Spinal cord (tissue), 10 donors: ENCODE results near the gene DENND1C. TPM values are rescaled to one million over a fixed set of nuclear protein-coding genes. Genes with fewer than 3 reads are reported as not detected.

Experiments used
- DNase-seq, 6 donors: peaks; one replicate each; pipeline versions ENCODE4 v3.0.0 to v3.0.0-alpha.2; 2013 to 2015; ENCODE audit warnings: low spot score in 6 of 6, low read depth in 4 of 6
- H3K27ac ChIP-seq: one replicate; pipeline ENCODE4 v1.5.1; 2013; ENCODE audit warnings: low read depth, low read length, control low read depth
- H3K27me3 ChIP-seq: one replicate; pipeline ENCODE4 v1.6.1; 2013; ENCODE audit warnings: low read length; ENCODE audit not compliant: control insufficient read depth, insufficient read depth
- H3K36me3 ChIP-seq: one replicate; pipeline ENCODE4 v1.6.1; 2013; ENCODE audit warnings: low read length; ENCODE audit not compliant: control insufficient read depth, insufficient read depth
- H3K4me1 ChIP-seq: one replicate; pipeline ENCODE4 v1.6.1; 2013; ENCODE audit warnings: low read length; ENCODE audit not compliant: control insufficient read depth, insufficient read depth
- H3K4me3 ChIP-seq: one replicate; pipeline ENCODE4 v1.5.1; 2013; ENCODE audit warnings: low read depth, low read length, control low read depth
- H3K9me3 ChIP-seq: one replicate; pipeline ENCODE4 v1.6.1; 2013; ENCODE audit warnings: low read length; ENCODE audit not compliant: control insufficient read depth, insufficient read depth
- WGBS: methylation state at CpG from one replicate; pipeline ENCODE4 v1.1.5; 2013; ENCODE audit warnings: missing lambda C conversion rate; ENCODE audit not compliant: insufficient coverage; 5-methylcytosine and 5-hydroxymethylcytosine counted together
- polyA plus RNA-seq, 2 donors: library from polyadenylated mRNA; unstranded; fragments of 120-200 nt; gene quantifications; one replicate each; pipeline ENCODE4 v1.2.1, GENCODE V29; 2013; ENCODE audit not compliant: insufficient read length in 2 of 2
- small RNA-seq: library from RNA; depleted of rRNA; stranded (forward); fragments of <200 nt; gene quantifications from one replicate; pipeline ENCODE3, GENCODE V24; 2014; ENCODE audit warnings: low replicate concordance
- total RNA-seq, 2 donors: library from RNA; depleted of rRNA in 1 of 2; stranded (reverse); fragments of 120-200 nt in 1 of 2; fragments of >200 nt in 1 of 2; gene quantifications; one replicate each; pipeline versions ENCODE4 v1.2.3 to v1.2.4, GENCODE V29; 2013 to 2014
- donor health status: healthy.

Gene DENND1C
- total and polyA plus RNA-seq, 4 donors = 0.28 to 2.4 (median 1.4) TPM

DNA sequence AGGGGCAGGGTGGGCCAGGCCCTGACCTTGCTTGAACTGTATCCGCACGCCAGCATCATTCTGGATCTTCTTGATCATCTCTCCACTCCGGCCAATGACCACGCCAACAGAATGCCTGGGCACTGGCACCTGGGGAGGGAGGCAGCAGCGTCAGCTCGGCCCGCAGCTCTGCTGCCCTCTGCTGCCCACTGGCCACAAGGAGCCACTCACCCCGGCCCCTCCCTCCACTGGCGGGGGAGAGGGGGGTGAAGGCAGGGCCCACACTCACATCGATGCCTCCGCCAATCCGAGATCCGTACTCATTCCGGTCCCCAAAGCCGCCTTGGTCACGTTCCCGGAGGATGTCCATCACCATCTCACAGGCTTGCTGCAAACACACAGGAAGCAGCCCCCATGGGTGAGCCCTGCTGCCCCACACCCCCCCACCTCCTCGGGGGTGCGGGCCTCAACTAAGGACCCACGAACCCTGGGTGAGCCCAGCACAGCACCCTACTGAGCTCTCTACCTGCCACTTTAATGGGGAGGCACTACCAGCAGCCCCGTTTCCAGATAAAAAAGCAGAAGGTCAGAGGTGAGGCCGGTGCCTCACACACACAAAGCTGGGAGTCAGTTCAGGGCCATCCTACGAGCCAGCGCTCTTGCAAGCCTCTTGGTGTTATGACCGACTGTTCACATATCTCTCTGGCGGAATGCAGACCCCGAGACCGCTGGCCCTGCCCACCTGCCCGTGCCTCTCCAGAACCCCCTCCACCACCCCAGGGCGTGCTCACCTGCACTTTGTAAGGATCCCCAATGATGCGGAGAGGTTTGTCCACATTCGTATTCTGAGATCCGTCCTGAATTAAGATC is 63.6 kb downstream of the DENND1C start:
- H3K27me3 ChIP-seq = no peaks in the 10 kb centered on the region
- no peak overlapping the region for H3K4me3 ChIP-seq
- H3K4me1 ChIP-seq = peaks cover 23% of the 10 kb centered on the region
- peak in 2 of 6 donors; percentile 12 to 28 for DNase-seq
- no peak overlapping the region for H3K27ac ChIP-seq
- whole genome bisulfite sequencing = 76% methylated on average over 30 of the region's 33 CpGs
- no peaks in the 10 kb centered on the region for H3K9me3 ChIP-seq
- H3K36me3 ChIP-seq = peaks cover 90% of the 10 kb centered on the region

Small RNA genes lying within 50 kb of the gene (small RNA-seq; reads per million reads assigned to genes)
- not detected for gene AC010503.2

Other genes starting within 250 kb of the DENND1C start
- gene MLLT1, start 201.8 kb downstream of the DENND1C start, total RNA-seq = 10 to 100 TPM; 11.5 to 32.4 TPM
- gene MLLT1, start 201.8 kb downstream of the DENND1C start, polyA plus RNA-seq = 100 to 1,000 TPM; 129 to 132 TPM
- under 1 TPM in 1 of 2 donors, not detected in 1; 0.11 TPM for gene ACER1, start 148.2 kb downstream of the DENND1C start, total RNA-seq
- under 1 TPM in 1 of 2 donors, not detected in 1; 0.11 TPM for gene ACER1, start 148.2 kb downstream of the DENND1C start, polyA plus RNA-seq
- gene CLPP, start 120.3 kb downstream of the DENND1C start, total RNA-seq = 10 to 100 TPM; 20.1 to 65.7 TPM
- 10 to 100 TPM; 87.2 to 88.3 TPM for gene CLPP, start 120.3 kb downstream of the DENND1C start, polyA plus RNA-seq
- gene ALKBH7, start 109.0 kb downstream of the DENND1C start, total RNA-seq = 10 to 100 TPM; 25.8 to 72.7 TPM
- 10 to 100 TPM; 83.8 to 85.6 TPM for gene ALKBH7, start 109.0 kb downstream of the DENND1C start, polyA plus RNA-seq
- gene PSPN, start 105.9 kb downstream of the DENND1C start, total RNA-seq = 1 to 10 TPM; 1.1 to 2.6 TPM
- gene PSPN, start 105.9 kb downstream of the DENND1C start, polyA plus RNA-seq = 1 to 10 TPM; 3.1 to 3.7 TPM
- 10 to 100 TPM; 26.2 to 48.9 TPM for gene GTF2F1, start 88.6 kb downstream of the DENND1C start, total RNA-seq
- 10 to 100 TPM; 82.9 to 97.3 TPM for gene GTF2F1, start 88.6 kb downstream of the DENND1C start, polyA plus RNA-seq
- 10 to 100 TPM; 68.3 to 95.4 TPM for gene KHSRP, start 57.0 kb downstream of the DENND1C start, total RNA-seq
- gene KHSRP, start 57.0 kb downstream of the DENND1C start, polyA plus RNA-seq = 100 to 1,000 TPM; 300 to 317 TPM
- gene SLC25A41, start 48.0 kb downstream of the DENND1C start, total RNA-seq = under 1 TPM; 0.83 to 0.99 TPM
- 1 to 10 TPM; 5.5 to 5.6 TPM for gene SLC25A41, start 48.0 kb downstream of the DENND1C start, polyA plus RNA-seq
- 10 to 100 TPM; 57.9 to 61.1 TPM for gene SLC25A23, start 22.0 kb downstream of the DENND1C start, total RNA-seq
- gene SLC25A23, start 22.0 kb downstream of the DENND1C start, polyA plus RNA-seq = 100 to 1,000 TPM; 155 to 220 TPM
- under 1 TPM; 0.20 to 0.44 TPM for gene CRB3, start 17.5 kb downstream of the DENND1C start, total RNA-seq
- 1 to 10 TPM in 1 of 2 donors, under 1 TPM in 1; 0.62 to 1.2 TPM for gene CRB3, start 17.5 kb downstream of the DENND1C start, polyA plus RNA-seq
- gene TUBB4A, start 20.5 kb upstream of the DENND1C start, total RNA-seq = 100 to 1,000 TPM in 1 of 2 donors, 10 to 100 TPM in 1; 42.2 to 121 TPM
- 100 to 1,000 TPM; 565 to 644 TPM for gene TUBB4A, start 20.5 kb upstream of the DENND1C start, polyA plus RNA-seq
- 1 to 10 TPM; 1.5 to 4.0 TPM for gene TNFSF9, start 49.2 kb upstream of the DENND1C start, total RNA-seq
- gene TNFSF9, start 49.2 kb upstream of the DENND1C start, polyA plus RNA-seq = 1 to 10 TPM; 5.6 to 6.8 TPM
- gene CD70, start 109.4 kb upstream of the DENND1C start, total RNA-seq = not detected
- gene CD70, start 109.4 kb upstream of the DENND1C start, polyA plus RNA-seq = not detected
- under 1 TPM; 0.06 to 0.10 TPM for gene TNFSF14, start 188.4 kb upstream of the DENND1C start, total RNA-seq
- under 1 TPM; 0.12 to 0.17 TPM for gene TNFSF14, start 188.4 kb upstream of the DENND1C start, polyA plus RNA-seq
- gene C3, start 238.9 kb upstream of the DENND1C start, total RNA-seq = 100 to 1,000 TPM in 1 of 2 donors, 10 to 100 TPM in 1; 72.9 to 118 TPM
- 100 to 1,000 TPM; 104 to 163 TPM for gene C3, start 238.9 kb upstream of the DENND1C start, polyA plus RNA-seq